IMR-90 (cell line): ENCODE data around the gene FBXO28. TPM values are rescaled to one million over a fixed set of nuclear protein-coding genes. Genes with fewer than 3 reads are reported as not detected.

Experiments
- ATAC-seq: fragments of 200-7000 bp; cut with Tn5 transposase; 2 replicates; pipeline ENCODE4 v1.9.1; 2020; ENCODE audit warnings: low read depth, mild to moderate bottlenecking, moderate library complexity
- BruUV-seq: library from RNA; stranded (reverse); fragments of 400-500 nt; replicated peaks from 2 replicates; lab custom pipeline; 2021; lab: Mats Ljungman, UMichigan
- CTCF ChIA-PET: fragments of 300-600 bp; formaldehyde crosslinking; extraction: SDS; loops from one replicate; lab custom pipeline; 2021; ENCODE audit warnings: antibody characterized with exemption; lab: Yijun Ruan, JAX
- POLR2A ChIA-PET: fragments of 300-600 bp; sonication (Branson Sonifier 250); formaldehyde crosslinking; loops from one replicate; lab custom pipeline; 2022; ENCODE audit warnings: antibody characterized with exemption; ENCODE audit not compliant: unreplicated experiment; lab: Charles Lee
- DNase-seq: peaks from one replicate; pipeline ENCODE4 v3.0.0; 2013
- H2AFZ ChIP-seq: replicated peaks from 2 replicates; pipeline ENCODE3; 2013; ENCODE audit warnings: low read length, mild to moderate bottlenecking; ENCODE audit not compliant: poor library complexity
- H2AK5ac ChIP-seq: 2 replicates; pipeline ENCODE4 v1.6.1; 2013; ENCODE audit warnings: low read depth, low read length, inconsistent platforms
- H2AK9ac ChIP-seq: replicated peaks from 2 replicates; pipeline ENCODE3; 2013; ENCODE audit warnings: mild to moderate bottlenecking, low read depth, low read length, moderate library complexity; ENCODE audit not compliant: poor library complexity
- H2BK120ac ChIP-seq: 2 replicates; pipeline ENCODE4 v1.6.1; 2013; ENCODE audit warnings: low read depth, low read length, inconsistent platforms
- H2BK15ac ChIP-seq: 3 replicates; pipeline ENCODE4 v1.6.1; 2013; ENCODE audit warnings: low read depth, low read length, inconsistent platforms
- H2BK20ac ChIP-seq: 2 replicates; pipeline ENCODE4 v1.6.1; 2013; ENCODE audit warnings: low read depth, mild to moderate bottlenecking, inconsistent platforms, low read length, moderate library complexity
- H2BK5ac ChIP-seq: 2 replicates; pipeline ENCODE4 v1.6.1; 2013; ENCODE audit warnings: mild to moderate bottlenecking, low read depth, low read length, inconsistent platforms; ENCODE audit not compliant: poor library complexity, severe bottlenecking
- H3K14ac ChIP-seq: replicated peaks from 2 replicates; pipeline ENCODE4 v1.6.1; 2013; ENCODE audit warnings: low read depth, low read length, inconsistent platforms
- H3K18ac ChIP-seq: 2 replicates; pipeline ENCODE4 v1.6.1; 2013; ENCODE audit warnings: low read depth, low read length, control low read depth
- H3K23ac ChIP-seq: 2 replicates; pipeline ENCODE4 v1.6.1; 2013; ENCODE audit warnings: low read depth, low read length, inconsistent platforms
- H3K27ac ChIP-seq: 2 replicates; pipeline ENCODE4 v1.5.1; 2013; ENCODE audit warnings: mild to moderate bottlenecking, control low read depth, low read length; ENCODE audit not compliant: insufficient read depth
- H3K27me3 ChIP-seq: 2 replicates; pipeline ENCODE4 v1.6.1; 2013; ENCODE audit warnings: low read length; ENCODE audit not compliant: control insufficient read depth, insufficient read depth
- H3K36me3 ChIP-seq: 2 replicates; pipeline ENCODE4 v1.6.1; 2013; ENCODE audit warnings: low read length, mixed read lengths; ENCODE audit not compliant: control insufficient read depth, insufficient read depth
- H3K4ac ChIP-seq: 2 replicates; pipeline ENCODE4 v1.6.1; 2013; ENCODE audit warnings: low read depth, low read length, inconsistent platforms
- H3K4me1 ChIP-seq: 2 replicates; pipeline ENCODE4 v1.6.1; 2013; ENCODE audit warnings: low read length, mixed read lengths; ENCODE audit not compliant: control insufficient read depth, insufficient read depth
- H3K4me2 ChIP-seq: 2 replicates; pipeline ENCODE4 v1.6.1; 2013; ENCODE audit warnings: low read depth, mild to moderate bottlenecking, control low read depth, low read length, moderate library complexity
- H3K4me3 ChIP-seq: 2 replicates; pipeline ENCODE4 v1.5.1; 2013; ENCODE audit warnings: low read depth, mild to moderate bottlenecking, control low read depth, low read length, moderate library complexity; ENCODE audit not compliant: insufficient read depth
- H3K56ac ChIP-seq: 2 replicates; pipeline ENCODE4 v1.6.1; 2013; ENCODE audit warnings: low read length, inconsistent platforms; ENCODE audit not compliant: insufficient read depth; ENCODE audit errors: extremely low read depth
- H3K79me1 ChIP-seq, 2 experiments: 2 replicates each; pipeline ENCODE4 v1.6.1; 2013; ENCODE audit warnings: low read length in 2 of 2, inconsistent platforms in 1 of 2, low read depth in 1 of 2
- H3K9ac ChIP-seq: 2 replicates; pipeline ENCODE4 v1.6.1; 2013; ENCODE audit warnings: low read depth, low read length, control low read depth
- H3K9me1 ChIP-seq: 2 replicates; pipeline ENCODE4 v1.6.1; 2013; ENCODE audit warnings: low read length, inconsistent platforms; ENCODE audit not compliant: insufficient read depth
- H3K9me3 ChIP-seq: 2 replicates; pipeline ENCODE4 v1.6.1; 2013; ENCODE audit warnings: low read length; ENCODE audit not compliant: control insufficient read depth, insufficient read depth
- H4K20me1 ChIP-seq: 2 replicates; pipeline ENCODE4 v1.6.1; 2013; ENCODE audit warnings: low read length, inconsistent platforms; ENCODE audit not compliant: insufficient read depth
- H4K5ac ChIP-seq: 2 replicates; pipeline ENCODE4 v1.6.1; 2013; ENCODE audit warnings: mild to moderate bottlenecking, low read depth, low read length, control low read depth
- H4K8ac ChIP-seq, 2 experiments: 2 replicates each; pipeline ENCODE4 v1.6.1; 2013; ENCODE audit warnings: low read depth in 2 of 2, low read length in 2 of 2, control low read depth in 1 of 2, inconsistent platforms in 1 of 2
- H4K91ac ChIP-seq: 2 replicates; pipeline ENCODE4 v1.6.1; 2013; ENCODE audit warnings: low read depth, low read length, inconsistent platforms; ENCODE audit not compliant: insufficient read depth
- BHLHE40 ChIP-seq: fragments of 150-350 bp; IDR thresholded peaks from 2 replicates; pipeline ENCODE4 v1.6.1; 2016; ENCODE audit warnings: mild to moderate bottlenecking, low read depth, low read length
- CEBPB ChIP-seq: IDR thresholded peaks from 2 replicates; pipeline ENCODE4 v1.6.1; 2012; ENCODE audit warnings: low read depth, low read length, improper control_type of control experiment
- CHD1 ChIP-seq: IDR thresholded peaks from 2 replicates; pipeline ENCODE4 v1.6.1; 2012; ENCODE audit warnings: low read depth, low read length, improper control_type of control experiment
- FOS ChIP-seq: fragments of 150-350 bp; IDR thresholded peaks from 2 replicates; pipeline ENCODE4 v1.6.1; 2016; ENCODE audit warnings: low read depth, low read length
- MAFK ChIP-seq: IDR thresholded peaks from 2 replicates; pipeline ENCODE4 v1.6.1; 2012; ENCODE audit warnings: low read depth, low read length, improper control_type of control experiment
- MAZ ChIP-seq: IDR thresholded peaks from 2 replicates; pipeline ENCODE4 v1.6.1; 2012; ENCODE audit warnings: low read depth, mild to moderate bottlenecking, low read length, improper control_type of control experiment, moderate library complexity, borderline replicate concordance
- MXI1 ChIP-seq: IDR thresholded peaks from 2 replicates; pipeline ENCODE4 v1.6.1; 2012; ENCODE audit warnings: low read depth, mild to moderate bottlenecking, low read length, moderate library complexity, borderline replicate concordance
- NFE2L2 ChIP-seq: fragments of 150-350 bp; IDR thresholded peaks from 2 replicates; pipeline ENCODE4 v1.6.1; 2016; ENCODE audit warnings: low read depth, mild to moderate bottlenecking, low read length
- POLR2A ChIP-seq: IDR thresholded peaks from 2 replicates; pipeline ENCODE4 v1.6.1; 2012; ENCODE audit warnings: mild to moderate bottlenecking, low read depth, low read length
- RAD21 ChIP-seq: IDR thresholded peaks from 2 replicates; pipeline ENCODE4 v1.6.1; 2012; ENCODE audit warnings: low read length, improper control_type of control experiment
- RCOR1 ChIP-seq: IDR thresholded peaks from 2 replicates; pipeline ENCODE4 v1.6.1; 2012; ENCODE audit warnings: mild to moderate bottlenecking, low read length, improper control_type of control experiment; ENCODE audit not compliant: insufficient replicate concordance
- RFX5 ChIP-seq: IDR thresholded peaks from 2 replicates; pipeline ENCODE4 v1.8.0; 2012; ENCODE audit warnings: low read depth, mild to moderate bottlenecking, low read length, moderate library complexity
- SMC3 ChIP-seq: fragments of 150-350 bp; IDR thresholded peaks from 2 replicates; pipeline ENCODE4 v1.6.1; 2016; ENCODE audit warnings: low read depth, mild to moderate bottlenecking, antibody characterized with exemption, low read length, moderate library complexity
- WGBS, 2 experiments: methylation state at CpG; one replicate each; pipeline versions ENCODE4 v1.1.5 to v1.1.7; 2013; ENCODE audit warnings: missing lambda C conversion rate in 2 of 2; ENCODE audit not compliant: insufficient read length in 1 of 2; ENCODE audit errors: extremely low coverage in 2 of 2; 5-methylcytosine and 5-hydroxymethylcytosine counted together
- dilution Hi-C: fragments of 300-500 bp; cut with HindIII; formaldehyde crosslinking; loops from one replicate; pipeline ENCODE4 v1.14.3; 2018; ENCODE audit warnings: low sequenced_read_pairs; ENCODE audit not compliant: unreplicated experiment
- in situ Hi-C: fragments of 300-500 bp; cut with MboI; formaldehyde crosslinking; loops from 3 replicates; pipeline ENCODE4 v1.14.3; 2019; ENCODE audit warnings: low sequenced_read_pairs, inconsistent platforms, mixed read lengths
- intact Hi-C: fragments of 100-400 bp; cut with micrococcal nuclease; formaldehyde crosslinking; loops from 2 replicates; pipeline ENCODE4 v1.10.0; 2022
- polyA plus RNA-seq, 3 experiments: library from polyadenylated mRNA; depleted of rRNA; stranded (reverse); fragments of >200 nt; gene quantifications; 2 replicates each; pipeline ENCODE4 v1.2.3, GENCODE V29; 2012; ENCODE audit warnings: low replicate concordance in 1 of 3
- total RNA-seq: library from RNA; depleted of rRNA; stranded (reverse); fragments of >200 nt; gene quantifications from 2 replicates; pipeline ENCODE4 v1.2.3, GENCODE V29; 2012
- TF ChIP-seq, protein P1 (sequence below): fragments of 150-350 bp; IDR thresholded peaks from 2 replicates; pipeline ENCODE4 v1.6.1; 2016; ENCODE audit warnings: low read depth, mild to moderate bottlenecking, low read length, moderate library complexity, borderline replicate concordance
- TF ChIP-seq, protein P2 (sequence below): fragments of 150-350 bp; IDR thresholded peaks from 2 replicates; pipeline ENCODE4 v1.6.1; 2017; ENCODE audit warnings: mild to moderate bottlenecking, antibody characterized with exemption, low read length, low read depth
- TF ChIP-seq, protein P3 (sequence below): conservative IDR thresholded peaks from 2 replicates; pipeline ENCODE4 v1.5.1; 2012; ENCODE audit warnings: mild to moderate bottlenecking, low read depth, low read length, improper control_type of control experiment

FBXO28 gene
- total and polyA plus RNA-seq, 2 of the 4 experiments (the other 2 are of a cell fraction) = 11.6 to 22.6 TPM

DNA sequence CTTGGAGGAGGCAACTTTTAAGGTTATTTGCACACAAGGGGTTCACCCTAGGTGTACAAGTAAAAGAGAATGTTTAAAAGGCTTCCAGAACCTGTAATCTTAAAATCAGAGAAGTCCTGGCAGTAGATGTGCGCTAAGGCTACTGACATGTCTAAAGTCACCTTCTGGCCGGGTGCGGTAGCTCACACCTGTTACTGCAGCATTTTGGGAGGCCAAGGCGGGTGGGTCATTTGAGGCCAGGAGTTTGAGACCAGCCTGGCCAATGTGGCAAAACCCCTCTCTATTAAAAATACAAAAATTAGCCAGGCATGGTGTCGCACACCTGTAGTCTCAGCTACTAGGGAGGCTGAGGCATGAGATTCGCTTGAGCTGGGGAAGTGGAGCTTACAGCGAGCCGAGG, 48.9 kb downstream of the FBXO28 start:
- H3K4me1 ChIP-seq = no peaks in the 10 kb centered on the region
- POLR2A ChIA-PET = no interaction called here
- no peaks in the 10 kb centered on the region for H3K27me3 ChIP-seq
- no peaks in the 10 kb centered on the region for H3K9me1 ChIP-seq
- H3K23ac ChIP-seq = no peak overlapping the region
- TF ChIP-seq POLR2A (no peak), CHD1 (no peak), RAD21 (no peak), RCOR1 (no peak), SMC3 (no peak), BHLHE40 (no peak), MAZ (no peak), MAFK (no peak), RFX5 (no peak), MXI1 (no peak), FOS (no peak), NFE2L2 (no peak), CEBPB (no peak)
- TF ChIP-seq, protein P1, sequence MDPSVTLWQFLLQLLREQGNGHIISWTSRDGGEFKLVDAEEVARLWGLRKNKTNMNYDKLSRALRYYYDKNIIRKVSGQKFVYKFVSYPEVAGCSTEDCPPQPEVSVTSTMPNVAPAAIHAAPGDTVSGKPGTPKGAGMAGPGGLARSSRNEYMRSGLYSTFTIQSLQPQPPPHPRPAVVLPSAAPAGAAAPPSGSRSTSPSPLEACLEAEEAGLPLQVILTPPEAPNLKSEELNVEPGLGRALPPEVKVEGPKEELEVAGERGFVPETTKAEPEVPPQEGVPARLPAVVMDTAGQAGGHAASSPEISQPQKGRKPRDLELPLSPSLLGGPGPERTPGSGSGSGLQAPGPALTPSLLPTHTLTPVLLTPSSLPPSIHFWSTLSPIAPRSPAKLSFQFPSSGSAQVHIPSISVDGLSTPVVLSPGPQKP = no peak
- TF ChIP-seq, protein P2, sequence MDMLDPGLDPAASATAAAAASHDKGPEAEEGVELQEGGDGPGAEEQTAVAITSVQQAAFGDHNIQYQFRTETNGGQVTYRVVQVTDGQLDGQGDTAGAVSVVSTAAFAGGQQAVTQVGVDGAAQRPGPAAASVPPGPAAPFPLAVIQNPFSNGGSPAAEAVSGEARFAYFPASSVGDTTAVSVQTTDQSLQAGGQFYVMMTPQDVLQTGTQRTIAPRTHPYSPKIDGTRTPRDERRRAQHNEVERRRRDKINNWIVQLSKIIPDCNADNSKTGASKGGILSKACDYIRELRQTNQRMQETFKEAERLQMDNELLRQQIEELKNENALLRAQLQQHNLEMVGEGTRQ = no peak
- TF ChIP-seq, protein P3, sequence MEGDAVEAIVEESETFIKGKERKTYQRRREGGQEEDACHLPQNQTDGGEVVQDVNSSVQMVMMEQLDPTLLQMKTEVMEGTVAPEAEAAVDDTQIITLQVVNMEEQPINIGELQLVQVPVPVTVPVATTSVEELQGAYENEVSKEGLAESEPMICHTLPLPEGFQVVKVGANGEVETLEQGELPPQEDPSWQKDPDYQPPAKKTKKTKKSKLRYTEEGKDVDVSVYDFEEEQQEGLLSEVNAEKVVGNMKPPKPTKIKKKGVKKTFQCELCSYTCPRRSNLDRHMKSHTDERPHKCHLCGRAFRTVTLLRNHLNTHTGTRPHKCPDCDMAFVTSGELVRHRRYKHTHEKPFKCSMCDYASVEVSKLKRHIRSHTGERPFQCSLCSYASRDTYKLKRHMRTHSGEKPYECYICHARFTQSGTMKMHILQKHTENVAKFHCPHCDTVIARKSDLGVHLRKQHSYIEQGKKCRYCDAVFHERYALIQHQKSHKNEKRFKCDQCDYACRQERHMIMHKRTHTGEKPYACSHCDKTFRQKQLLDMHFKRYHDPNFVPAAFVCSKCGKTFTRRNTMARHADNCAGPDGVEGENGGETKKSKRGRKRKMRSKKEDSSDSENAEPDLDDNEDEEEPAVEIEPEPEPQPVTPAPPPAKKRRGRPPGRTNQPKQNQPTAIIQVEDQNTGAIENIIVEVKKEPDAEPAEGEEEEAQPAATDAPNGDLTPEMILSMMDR = no peak
- H3K9ac ChIP-seq = no peak overlapping the region
- no peak overlapping the region for H3K18ac ChIP-seq
- BruUV-seq = no TSS peak
- no peaks in the 10 kb centered on the region for H3K9me3 ChIP-seq
- no peak overlapping the region for H2AFZ ChIP-seq
- H3K14ac ChIP-seq = no peak overlapping the region
- H2AK9ac ChIP-seq = no peak overlapping the region
- H4K91ac ChIP-seq = no peak overlapping the region
- no peak overlapping the region for H4K8ac ChIP-seq
- CTCF ChIA-PET = no interaction called here
- no peak overlapping the region for H2BK15ac ChIP-seq
- H2BK120ac ChIP-seq = no peak overlapping the region
- no peaks in the 10 kb centered on the region for H4K20me1 ChIP-seq
- H3K4me2 ChIP-seq = no peak overlapping the region
- intact Hi-C loops (no loop called here), in situ Hi-C loops (no loop called here), dilution Hi-C loops (no loop called here)
- H3K27ac ChIP-seq = no peak overlapping the region
- H3K56ac ChIP-seq = no peak overlapping the region
- no peak overlapping the region for H2AK5ac ChIP-seq
- DNase-seq (no peak), ATAC-seq (no peak)
- H3K4me3 ChIP-seq = no peak overlapping the region
- WGBS, 2 experiments = 94% methylated on average over 3 of the region's 8 CpGs; no CpG with 5 or more reads in 1 of the 2 experiments
- no peak overlapping the region for H2BK20ac ChIP-seq
- H3K4ac ChIP-seq = no peak overlapping the region
- 0 out of 4 replicates have a peak, but pooled peaks cover 0 to 3% of the 10 kb centered on the region in 2 experiments for H3K79me1 ChIP-seq
- H2BK5ac ChIP-seq = no peak overlapping the region
- H3K36me3 ChIP-seq = peaks cover 7% of the 10 kb centered on the region
- no peak overlapping the region for H4K5ac ChIP-seq
